GM23338 (cell line): ENCODE data around the gene NPAS3. TPM values are rescaled to one million over a fixed set of nuclear protein-coding genes. Genes with fewer than 3 reads are reported as not detected.

Source experiments
- ATAC-seq: fragments of 200-7000 bp; cut with Tn5 transposase; 3 replicates; pipeline ENCODE4 v1.9.1; 2020
- DNase-seq: peaks from one replicate; pipeline ENCODE4 v3.0.0-alpha.2; 2015; ENCODE audit warnings: low spot score
- H2AFZ ChIP-seq: fragments of 200-600 bp; sonication (generic); 2 replicates; pipeline ENCODE4 v1.8.0; 2016; ENCODE audit warnings: antibody characterized with exemption, mild to moderate bottlenecking, moderate library complexity
- H3F3A ChIP-seq: fragments of 200-600 bp; sonication (generic); replicated peaks from 2 replicates; pipeline ENCODE4 v1.8.0; 2017; ENCODE audit warnings: antibody characterized with exemption, mixed run types, low read depth
- H3K27ac ChIP-seq: fragments of 200-600 bp; sonication (generic); 2 replicates; pipeline ENCODE4 v1.6.1; 2016; ENCODE audit warnings: low read depth
- H3K27me3 ChIP-seq: fragments of 200-600 bp; sonication (generic); 2 replicates; pipeline ENCODE4 v1.8.0; 2016; ENCODE audit warnings: mild to moderate bottlenecking, mixed run types, moderate library complexity; ENCODE audit not compliant: insufficient read depth
- H3K36me3 ChIP-seq: fragments of 200-600 bp; sonication (generic); 2 replicates; pipeline ENCODE4 v1.8.0; 2016; ENCODE audit warnings: mild to moderate bottlenecking; ENCODE audit not compliant: insufficient read depth
- H3K4me1 ChIP-seq: fragments of 200-600 bp; sonication (generic); 2 replicates; pipeline ENCODE4 v1.8.0; 2016; ENCODE audit warnings: mild to moderate bottlenecking, moderate library complexity; ENCODE audit not compliant: insufficient read depth
- H3K4me2 ChIP-seq: fragments of 200-600 bp; sonication (generic); 2 replicates; pipeline ENCODE4 v1.7.1; 2017; ENCODE audit warnings: mixed run types
- H3K4me3 ChIP-seq: fragments of 200-600 bp; sonication (generic); 2 replicates; pipeline ENCODE4 v1.6.1; 2016; ENCODE audit warnings: mixed run types
- H3K79me2 ChIP-seq: fragments of 200-600 bp; sonication (generic); replicated peaks from 2 replicates; pipeline ENCODE4 v1.8.0; 2017; ENCODE audit warnings: mild to moderate bottlenecking; ENCODE audit not compliant: insufficient read depth
- H3K9me2 ChIP-seq: fragments of 200-600 bp; sonication (generic); 2 replicates; pipeline ENCODE4 v1.8.0; 2017; ENCODE audit not compliant: insufficient read depth
- H4K20me1 ChIP-seq: fragments of 200-600 bp; sonication (generic); replicated peaks from 2 replicates; pipeline ENCODE4 v1.8.0; 2017; ENCODE audit warnings: mild to moderate bottlenecking; ENCODE audit not compliant: insufficient read depth
- H3K27ac Mint-ChIP-seq: 2 replicates; pipeline ENCODE4 v1.8.0; 2020; ENCODE audit warnings: inconsistent platforms, mild to moderate bottlenecking, moderate library complexity, mixed read lengths
- H3K27me3 Mint-ChIP-seq: 3 replicates; pipeline ENCODE4 v1.8.0; 2022; ENCODE audit warnings: low read depth, mild to moderate bottlenecking, moderate library complexity, mixed read lengths, inconsistent platforms; ENCODE audit not compliant: insufficient read depth, poor library complexity
- H3K36me3 Mint-ChIP-seq: 3 replicates; pipeline ENCODE4 v1.8.0; 2021; ENCODE audit warnings: low read depth, mild to moderate bottlenecking, inconsistent platforms, moderate library complexity, mixed read lengths
- H3K4me1 Mint-ChIP-seq: 3 replicates; pipeline ENCODE4 v1.8.0; 2020; ENCODE audit warnings: mild to moderate bottlenecking, inconsistent platforms, mixed read lengths
- H3K4me3 Mint-ChIP-seq: 3 replicates; pipeline ENCODE4 v1.8.0; 2021; ENCODE audit warnings: moderate library complexity, mild to moderate bottlenecking, inconsistent platforms, mixed read lengths
- H3K9me3 Mint-ChIP-seq: 3 replicates; pipeline ENCODE4 v1.8.0; 2020; ENCODE audit warnings: moderate library complexity, mild to moderate bottlenecking, inconsistent platforms, mixed read lengths
- CREB1 ChIP-seq: fragments of 250-450 bp; sonication (Bioruptor Pico); IDR thresholded peaks from 2 replicates; pipeline ENCODE4 v1.5.0; 2020; ENCODE audit warnings: low read depth, mild to moderate bottlenecking, moderate library complexity
- CTCF ChIP-seq, 2 experiments: fragments of 200-600 bp in 1 of 2; sonication (generic) in 1 of 2; conservative IDR thresholded peaks; 2 replicates each; pipeline versions ENCODE4 v1.5.1 to v1.6.1; 2016 to 2017; ENCODE audit warnings: antibody characterized with exemption in 2 of 2, low read depth in 2 of 2, mild to moderate bottlenecking in 2 of 2, moderate library complexity in 1 of 2
- ETS1 ChIP-seq: IDR thresholded peaks from 2 replicates; pipeline ENCODE4 v1.6.1; 2016; ENCODE audit warnings: antibody characterized with exemption
- EZH2 ChIP-seq: fragments of 200-600 bp; sonication (generic); IDR thresholded peaks from one replicate; pipeline ENCODE4 v1.8.0; 2017; ENCODE audit warnings: antibody characterized with exemption, mild to moderate bottlenecking, low read depth; ENCODE audit not compliant: unreplicated experiment
- EZH2phosphoT487 ChIP-seq: fragments of 200-600 bp; sonication (generic); IDR thresholded peaks from one replicate; pipeline ENCODE4 v1.8.1; 2018; ENCODE audit warnings: antibody characterized with exemption; ENCODE audit not compliant: unreplicated experiment
- JUNB ChIP-seq: IDR thresholded peaks from one replicate; pipeline ENCODE4 v1.6.1; 2016; ENCODE audit warnings: antibody characterized with exemption; ENCODE audit not compliant: unreplicated experiment
- POLR2AphosphoS5 ChIP-seq: IDR thresholded peaks from 2 replicates; pipeline ENCODE4 v1.6.1; 2016; ENCODE audit warnings: antibody characterized with exemption, low read depth
- REST ChIP-seq: IDR thresholded peaks from one replicate; pipeline ENCODE4 v1.6.1; 2018; ENCODE audit warnings: antibody characterized with exemption; ENCODE audit not compliant: unreplicated experiment
- STAT1 ChIP-seq: IDR thresholded peaks from one replicate; pipeline ENCODE4 v1.6.1; 2016; ENCODE audit warnings: antibody characterized with exemption; ENCODE audit not compliant: unreplicated experiment
- ZNF114 ChIP-seq: fragments of 250-450 bp; sonication (Bioruptor Pico); IDR thresholded peaks from 2 replicates; pipeline ENCODE4 v1.5.0; 2020; ENCODE audit warnings: mild to moderate bottlenecking, moderate library complexity
- ZNF331 ChIP-seq: fragments of 250-450 bp; sonication (Bioruptor Pico); IDR thresholded peaks from 2 replicates; pipeline ENCODE4 v1.5.0; 2020; ENCODE audit warnings: low read depth, mild to moderate bottlenecking, moderate library complexity
- ZNF462 ChIP-seq: fragments of 250-450 bp; sonication (Bioruptor Pico); IDR thresholded peaks from 2 replicates; pipeline ENCODE4 v1.5.0; 2020; ENCODE audit warnings: mild to moderate bottlenecking, moderate library complexity
- polyA plus RNA-seq: library from polyadenylated mRNA; unstranded; fragments of >200 nt; fragmentation: Nextera tagmentation; extraction: Ambion mirVana; gene quantifications from 2 replicates; pipeline ENCODE4 v1.2.1, GENCODE V29; 2016
- total RNA-seq: library from RNA; depleted of rRNA; stranded (reverse); fragments of >200 nt; shearing (Covaris generic); gene quantifications from 2 replicates; pipeline ENCODE4 v1.2.3, GENCODE V29; 2014

Gene NPAS3
- total and polyA plus RNA-seq, 2 experiments from 2014 or later = 0.17 to 0.19 TPM

GRCh38 chr14:33275879-33276278, 337.2 kb downstream of the NPAS3 start:
- Mint-ChIP-seq H3K9me3 (no peaks in the 10 kb centered on the region), H3K4me3 (no peak overlapping the region), H3K36me3 (no peaks in the 10 kb centered on the region), H3K4me1 (peaks cover 4% of the 10 kb centered on the region), H3K27me3 (peaks cover 4% of the 10 kb centered on the region), H3K27ac (no peak overlapping the region)
- Histone ChIP-seq H3K9me2 (no peaks in the 10 kb centered on the region), H3K79me2 (no peaks in the 10 kb centered on the region), H2AFZ (no peak overlapping the region), H3K4me3 (no peak overlapping the region), H3F3A (no peaks in the 10 kb centered on the region), H3K27me3 (no peaks in the 10 kb centered on the region), H3K36me3 (no peaks in the 10 kb centered on the region), H3K27ac (no peak overlapping the region), H3K4me1 (no peaks in the 10 kb centered on the region), H3K4me2 (no peak overlapping the region), H4K20me1 (no peaks in the 10 kb centered on the region)
- DNase-seq = no peak
- ATAC-seq = no peak
- TF ChIP-seq ETS1 = no peak
- TF ChIP-seq EZH2phosphoT487 = no peak
- TF ChIP-seq STAT1 = no peak
- TF ChIP-seq EZH2 = no peak
- TF ChIP-seq JUNB = no peak
- no peak for TF ChIP-seq ZNF462 (CRISPR knock-in tag)
- TF ChIP-seq REST = no peak
- no peak for TF ChIP-seq POLR2AphosphoS5
- no peak for TF ChIP-seq ZNF331 (CRISPR knock-in tag)
- TF ChIP-seq CTCF (conservative IDR thresholded peaks at IDR 0.05; ENCODE audit: low read depth in 2 of 2) = no peak
- no peak for TF ChIP-seq ZNF114 (CRISPR knock-in tag)
- TF ChIP-seq CREB1 (CRISPR knock-in tag) = no peak
